Measurements from ENCODE around the gene RAMP3. TPM values are rescaled to one million over a fixed set of nuclear protein-coding genes. Genes with fewer than 3 reads are reported as not detected.
"Not testable (repeated sequence)": the region's sequence is repeated elsewhere in the genome, so short reads cannot be mapped to it uniquely, and the experiment has no call there.

RAMP3 gene
- total RNA-seq, 2 donors from 2014 or later: 45.5 to 54.1 TPM

GRCh38 chr7:45206266-45206665 lies 48.7 kb downstream of the RAMP3 start:
- intact Hi-C loops (cut with DNase I): not testable (repeated sequence)

GRCh38 chr7:45209909-45210308 lies 52.3 kb downstream of the RAMP3 start:
- DNase-seq (ENCODE audit: low spot score); intact Hi-C loops (cut with DNase I): not testable (repeated sequence)

More at GRCh38 chr7:45206266-45206665, 48.7 kb downstream of the RAMP3 start:
- not testable (repeated sequence) for DNase-seq (ENCODE audit: low spot score)

GRCh38 chr7:45211066-45211465 lies 53.5 kb downstream of the RAMP3 start:
- intact Hi-C loops (cut with DNase I): no loop called here
- DNase-seq (ENCODE audit: low spot score): no peak

- no peak for DNase-seq (ENCODE audit: low spot score)
- intact Hi-C loops (cut with DNase I): no loop called here
Observed at GRCh38 chr7:45211958-45212357, 54.4 kb downstream of the RAMP3 start.

GRCh38 chr7:45212606-45213005 lies 55.0 kb downstream of the RAMP3 start:
- intact Hi-C loops (cut with DNase I): no loop called here
- DNase-seq (ENCODE audit: low spot score): no peak

GRCh38 chr7:45215601-45216062 lies 58.0 kb downstream of the RAMP3 start:
- DNase-seq (ENCODE audit: low spot score): no peak
- intact Hi-C loops (cut with DNase I): no loop called here

- intact Hi-C loops (cut with DNase I): no loop called here
- no peak for DNase-seq (ENCODE audit: low spot score)
Observed at GRCh38 chr7:45216181-45216580, 58.6 kb downstream of the RAMP3 start.

GRCh38 chr7:45216622-45217165 lies 59.1 kb downstream of the RAMP3 start:
- intact Hi-C loops (cut with DNase I): no loop called here
- no peak for DNase-seq (ENCODE audit: low spot score)

- no peak for DNase-seq (ENCODE audit: low spot score)
- intact Hi-C loops (cut with DNase I): no loop called here
Observed at GRCh38 chr7:45217358-45217757, 59.8 kb downstream of the RAMP3 start.

GRCh38 chr7:45219130-45219529 lies 61.5 kb downstream of the RAMP3 start:
- DNase-seq (ENCODE audit: low spot score): no peak
- intact Hi-C loops (cut with DNase I): no loop called here

GRCh38 chr7:45219801-45220435 lies 62.3 kb downstream of the RAMP3 start:
- intact Hi-C loops (cut with DNase I): no loop called here
- no peak for DNase-seq (ENCODE audit: low spot score)

- intact Hi-C loops (cut with DNase I): no loop called here
- DNase-seq (ENCODE audit: low spot score): no peak
Observed at GRCh38 chr7:45220846-45221618, 63.4 kb downstream of the RAMP3 start.

- no peak for DNase-seq (ENCODE audit: low spot score)
- intact Hi-C loops (cut with DNase I): no loop called here
Observed at GRCh38 chr7:45221896-45222604, 64.5 kb downstream of the RAMP3 start.

GRCh38 chr7:45223078-45223477 lies 65.5 kb downstream of the RAMP3 start:
- intact Hi-C loops (cut with DNase I): no loop called here
- DNase-seq (ENCODE audit: low spot score): no peak

- DNase-seq (ENCODE audit: low spot score): no peak
- intact Hi-C loops (cut with DNase I): no loop called here
Observed at GRCh38 chr7:45223728-45224630, 66.4 kb downstream of the RAMP3 start.

GRCh38 chr7:45224832-45225231 lies 67.2 kb downstream of the RAMP3 start:
- intact Hi-C loops (cut with DNase I): no loop called here
- no peak for DNase-seq (ENCODE audit: low spot score)

- DNase-seq (ENCODE audit: low spot score): no peak
- intact Hi-C loops (cut with DNase I): no loop called here
Observed at GRCh38 chr7:45225311-45225947, 67.8 kb downstream of the RAMP3 start.

- intact Hi-C loops (cut with DNase I): no loop called here
- DNase-seq (ENCODE audit: low spot score): no peak
Observed at GRCh38 chr7:45225948-45226335, 68.4 kb downstream of the RAMP3 start.

Data from posterior vena cava (tissue), 2 donors.